Chondrocyte (in vitro differentiated cells): ENCODE measurements around the gene ZACN. TPM values are rescaled to one million over a fixed set of nuclear protein-coding genes. Genes with fewer than 3 reads are reported as not detected.

Experiments
- DNase-seq: peaks from one replicate; pipeline ENCODE4 v3.0.0; 2021; ENCODE audit warnings: mixed read lengths, low spot score
- H3K27ac Mint-ChIP-seq: one replicate; pipeline ENCODE4 v1.8.0; 2021; ENCODE audit warnings: mild to moderate bottlenecking, moderate library complexity, mixed read lengths; ENCODE audit not compliant: unreplicated experiment
- H3K27me3 Mint-ChIP-seq: 2 replicates; pipeline ENCODE4 v1.8.0; 2021; ENCODE audit warnings: low read depth, mixed read lengths
- H3K36me3 Mint-ChIP-seq: 2 replicates; pipeline ENCODE4 v1.8.0; 2021; ENCODE audit warnings: low read depth, mixed read lengths
- H3K4me1 Mint-ChIP-seq: 2 replicates; pipeline ENCODE4 v1.8.0; 2021; ENCODE audit warnings: low read depth, mild to moderate bottlenecking, mixed read lengths
- H3K4me3 Mint-ChIP-seq: one replicate; pipeline ENCODE4 v1.8.0; 2021; ENCODE audit warnings: mild to moderate bottlenecking, moderate library complexity, mixed read lengths; ENCODE audit not compliant: unreplicated experiment
- H3K9me3 Mint-ChIP-seq: 2 replicates; pipeline ENCODE4 v1.8.0; 2021; ENCODE audit warnings: low read depth, mixed read lengths
- CTCF ChIP-seq: fragments of 200-600 bp; sonication (generic); IDR thresholded peaks from 2 replicates; pipeline ENCODE4 v1.5.0; 2021; ENCODE audit warnings: antibody characterized with exemption, mild to moderate bottlenecking, moderate library complexity
- total RNA-seq: library from RNA; stranded (reverse); gene quantifications from 3 replicates; pipeline ENCODE4 v1.2.1, GENCODE V29; 2021

The ZACN gene
- total RNA-seq, 1 donor from 2014 or later = not detected

GRCh38 chr17:76074390-76075363 lies 4.3 kb upstream of the ZACN start, which contains the start of gene GALR2:
Gene GALR2, plus strand, starts transcription at chr17:76074781. Its CDS starts 103 bp downstream, at chr17:76074884.
- H3K27me3 Mint-ChIP-seq = peaks cover 44% of the 10 kb centered on the region
- H3K36me3 Mint-ChIP-seq = peaks cover 3% of the 10 kb centered on the region
- peak; percentile 91 for DNase-seq
- H3K9me3 Mint-ChIP-seq = no peaks in the 10 kb centered on the region
- peaks cover 37% of the 10 kb centered on the region for H3K4me1 Mint-ChIP-seq
- H3K27ac Mint-ChIP-seq = no peak within 1 kb of the TSS
- peak within 1 kb of the TSS; percentile 42 for H3K4me3 Mint-ChIP-seq
- no peak for TF ChIP-seq CTCF

DNA sequence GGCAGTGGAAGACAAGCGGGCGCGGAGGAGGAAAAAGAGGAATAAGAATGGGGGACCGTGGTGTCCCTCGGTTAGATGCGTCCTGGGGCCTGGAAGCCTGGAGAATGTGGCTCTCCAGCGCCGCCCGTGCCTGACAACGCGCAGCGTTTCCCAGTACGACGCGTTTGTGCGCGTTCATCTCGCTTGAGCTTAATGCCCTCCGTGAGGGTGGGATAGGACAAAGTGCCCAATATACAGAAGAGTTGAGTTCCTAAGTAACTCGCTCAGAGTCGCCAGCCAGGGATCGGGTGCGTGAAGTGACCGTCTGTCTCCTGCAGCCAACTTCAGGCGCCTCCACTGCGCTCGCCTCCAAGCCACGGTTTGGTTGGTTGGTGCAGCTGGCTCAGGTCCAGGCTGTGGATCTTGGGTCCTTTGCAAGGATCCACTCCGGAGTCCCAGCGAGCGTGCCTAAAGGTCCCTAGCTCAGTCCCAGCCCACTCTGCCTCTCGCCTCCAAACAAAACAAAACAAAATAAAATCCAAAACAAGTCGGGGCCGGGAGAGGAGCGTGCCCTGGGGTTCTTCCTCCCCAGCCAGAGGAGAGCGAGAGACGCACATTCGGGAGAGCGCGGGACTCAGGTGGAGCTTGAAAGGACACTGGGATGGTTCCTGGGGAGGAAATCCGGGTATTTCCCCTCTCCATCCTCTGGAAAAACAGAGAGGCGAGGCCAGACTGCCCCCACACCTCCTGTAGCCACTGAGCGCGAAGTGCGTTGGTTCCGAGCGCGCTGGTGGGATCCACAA lies 3.4 kb upstream of the ZACN start:
- Mint-ChIP-seq H3K4me1 (peaks cover 29% of the 10 kb centered on the region), H3K27ac (no peak overlapping the region)
- TF ChIP-seq CTCF = peak; percentile 12

GRCh38 chr17:76076146-76076764 lies 2.7 kb upstream of the ZACN start:
- Mint-ChIP-seq H3K27me3 (peaks cover 49% of the 10 kb centered on the region), H3K4me3 (no peak overlapping the region), H3K36me3 (peaks cover 3% of the 10 kb centered on the region), H3K4me1 (peaks cover 22% of the 10 kb centered on the region), H3K9me3 (no peaks in the 10 kb centered on the region), H3K27ac (no peak overlapping the region)
- peak; percentile 85 for DNase-seq
- no peak for TF ChIP-seq CTCF

More for the DNA sequence above, 3.4 kb upstream of the ZACN start:
- no peaks in the 10 kb centered on the region for H3K9me3 Mint-ChIP-seq
- H3K4me3 Mint-ChIP-seq = no peak overlapping the region
- H3K27me3 Mint-ChIP-seq = peaks cover 44% of the 10 kb centered on the region
- peak; percentile 62 for DNase-seq
- H3K36me3 Mint-ChIP-seq = peaks cover 3% of the 10 kb centered on the region

DNA sequence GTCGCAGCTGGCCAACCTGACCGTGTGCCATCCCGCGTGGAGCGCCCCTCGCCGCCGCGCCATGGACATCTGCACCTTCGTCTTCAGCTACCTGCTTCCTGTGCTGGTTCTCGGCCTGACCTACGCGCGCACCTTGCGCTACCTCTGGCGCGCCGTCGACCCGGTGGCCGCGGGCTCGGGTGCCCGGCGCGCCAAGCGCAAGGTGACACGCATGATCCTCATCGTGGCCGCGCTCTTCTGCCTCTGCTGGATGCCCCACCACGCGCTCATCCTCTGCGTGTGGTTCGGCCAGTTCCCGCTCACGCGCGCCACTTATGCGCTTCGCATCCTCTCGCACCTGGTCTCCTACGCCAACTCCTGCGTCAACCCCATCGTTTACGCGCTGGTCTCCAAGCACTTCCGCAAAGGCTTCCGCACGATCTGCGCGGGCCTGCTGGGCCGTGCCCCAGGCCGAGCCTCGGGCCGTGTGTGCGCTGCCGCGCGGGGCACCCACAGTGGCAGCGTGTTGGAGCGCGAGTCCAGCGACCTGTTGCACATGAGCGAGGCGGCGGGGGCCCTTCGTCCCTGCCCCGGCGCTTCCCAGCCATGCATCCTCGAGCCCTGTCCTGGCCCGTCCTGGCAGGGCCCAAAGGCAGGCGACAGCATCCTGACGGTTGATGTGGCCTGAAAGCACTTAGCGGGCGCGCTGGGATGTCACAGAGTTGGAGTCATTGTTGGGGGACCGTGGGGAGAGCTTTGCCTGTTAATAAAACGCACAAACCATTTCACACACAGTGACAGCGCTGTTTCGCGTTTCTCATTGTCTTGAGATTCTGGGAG lies 2.0 kb upstream of the ZACN start:
- TF ChIP-seq CTCF = no peak
- Mint-ChIP-seq H3K36me3 (peaks cover 3% of the 10 kb centered on the region), H3K4me1 (peaks cover 19% of the 10 kb centered on the region), H3K27ac (no peak overlapping the region), H3K9me3 (no peaks in the 10 kb centered on the region), H3K27me3 (peaks cover 52% of the 10 kb centered on the region), H3K4me3 (no peak overlapping the region)
- peak; percentile 84 for DNase-seq
